ENCODE results near the gene TOPBP1. TPM values are rescaled to one million over a fixed set of nuclear protein-coding genes. Genes with fewer than 3 reads are reported as not detected.

The TOPBP1 gene
- total and polyA plus RNA-seq, 2 donors (not counting 3 experiments of a cell fraction or from before 2014, with no cell fraction given), result 23.3 to 42.2 TPM

GRCh38 chr3:133568294-133569014 is 93.3 kb downstream of the TOPBP1 start:
- DNase-seq (ENCODE audit: low read depth, low spot score) (peak; percentile 65), FAIRE-seq (peak; percentile 55)
- Histone ChIP-seq H3K27ac (ENCODE audit: insufficient read depth, low read depth, low read length) (peak overlapping the region; percentile 93), H3K9me1 (replicated peaks; ENCODE audit: control insufficient read depth, extremely low read depth, insufficient read depth, low read length) (no peaks in the 10 kb centered on the region), H3K79me2 (ENCODE audit: control insufficient read depth, insufficient read depth, low read length) (no peaks in the 10 kb centered on the region), H3K9me3 (replicated peaks; ENCODE audit: control insufficient read depth, insufficient read depth, low read length) (no peaks in the 10 kb centered on the region), H3K4me3 (replicated peaks in 1 of 3; ENCODE audit: insufficient read depth in 1 of 3, low read depth in 1 of 3, low read length in 3 of 3) (no peak overlapping the region), H3K27me3 (ENCODE audit: control insufficient read depth in 2 of 2, insufficient read depth in 2 of 2, low read length in 2 of 2) (no peaks in the 10 kb centered on the region), H3K4me1 (ENCODE audit: control insufficient read depth, extremely low read depth, insufficient read depth, low read length) (peaks cover 47% of the 10 kb centered on the region), H3K9ac (replicated peaks; ENCODE audit: extremely low read depth, insufficient read depth, low read length) (no peak overlapping the region), H4K20me1 (replicated peaks; ENCODE audit: control insufficient read depth, extremely low read depth, insufficient read depth, low read length) (no peaks in the 10 kb centered on the region), H3K36me3 (ENCODE audit: control insufficient read depth in 2 of 2, extremely low read depth in 1 of 2, insufficient read depth in 2 of 2, low read length in 2 of 2) (no peaks in the 10 kb centered on the region), H3K4me2 (ENCODE audit: insufficient read depth, low read length) (peak overlapping the region; percentile 44), H2AFZ (ENCODE audit: low read depth, low read length) (peak overlapping the region; percentile 16)
- no TSS peak for BruUV-seq (replicated peaks)
- TF ChIP-seq MAX (IDR thresholded peaks at IDR 0.05; ENCODE audit: insufficient read depth, insufficient read length), result no peak
- TF ChIP-seq FOS (IDR thresholded peaks at IDR 0.05; ENCODE audit: borderline replicate concordance, insufficient read depth, low read length), result peak; percentile 72
- TF ChIP-seq MYC (IDR thresholded peaks at IDR 0.05; ENCODE audit: low read depth, low read length), result no peak
- TF ChIP-seq GATA2 (IDR thresholded peaks at IDR 0.05; ENCODE audit: insufficient read depth, insufficient read length, low read depth, low read length), result peak; percentile 69
- peak; percentile 42 for TF ChIP-seq POLR2AphosphoS5 (IDR thresholded peaks at IDR 0.05; ENCODE audit: insufficient read depth, low read depth, low read length)
- TF ChIP-seq POLR2A (IDR thresholded peaks at IDR 0.05; ENCODE audit: low read depth, low read length), result no peak
- TF ChIP-seq CTCF (IDR thresholded peaks at IDR 0.05; ENCODE audit: extremely low read depth in 1 of 2, insufficient read depth in 1 of 2, low read depth in 1 of 2, low read length in 2 of 2), result no peak
- peak; percentile 26 for TF ChIP-seq JUN (IDR thresholded peaks at IDR 0.05; ENCODE audit: borderline replicate concordance, insufficient read depth, insufficient read length, low read depth)
- no peak for TF ChIP-seq EZH2 (IDR thresholded peaks at IDR 0.05; ENCODE audit: borderline replicate concordance, low read depth, low read length, severe bottlenecking)
- ChIA-PET CTCF (interaction anchor here (1.0 to 1.7 kb wide), 4 partner anchors 10 to 80 kb away, joined by 3 to 7 read pairs (median 6); no protein-coding TSS in a partner anchor), POLR2A (interaction anchor here (0.6 kb wide), 1 partner anchor 29 kb away, joined by 3 read pairs; no protein-coding TSS in a partner anchor)
- dilution Hi-C loops (cut with MboI; ENCODE audit: extremely low pct_ligation_motif_present, low sequenced_read_pairs), result no loop called here
- intact Hi-C loops (cut with micrococcal nuclease), result no loop called here
